Thyroid gland (tissue), 4 donors: Measurements from ENCODE around the gene HIVEP2.

Experiments
- POLR2A ChIP-seq, 2 donors: fragments of 450-650 bp; IDR thresholded peaks; one replicate each; pipeline ENCODE4 v1.6.1; 2017; ENCODE audit warnings: antibody characterized with exemption in 2 of 2, mild to moderate bottlenecking in 2 of 2, moderate library complexity in 1 of 2
- TF ChIP-seq, protein P1 (sequence below), 6 experiments: fragments of 200-600 bp in 3 of 6; fragments of 450-650 bp in 3 of 6; sonication (generic) in 3 of 6; IDR thresholded peaks; one replicate each; pipeline ENCODE4 v1.5.1; 2016 to 2019; ENCODE audit warnings: antibody characterized with exemption in 6 of 6, mild to moderate bottlenecking in 2 of 6, inconsistent platforms in 1 of 6, moderate library complexity in 1 of 6

DNA sequence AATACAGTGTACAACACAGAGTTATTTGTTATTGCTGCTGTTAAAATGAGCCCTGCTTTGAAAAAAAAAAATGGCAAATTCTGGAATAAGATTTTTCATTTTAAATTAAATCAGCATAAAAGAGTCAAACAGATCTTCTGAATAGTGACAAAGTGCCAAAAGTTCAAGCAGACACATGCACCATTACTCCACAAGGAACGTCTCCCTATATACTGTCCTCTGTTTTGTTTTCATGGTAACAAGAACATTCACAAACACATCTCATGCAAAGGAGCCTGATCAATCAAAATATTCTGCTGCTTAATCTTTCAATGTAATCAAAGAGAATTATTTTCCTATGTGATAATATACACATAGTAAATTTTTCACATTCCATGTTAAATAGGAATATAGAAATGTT, 2.7 kb downstream of the HIVEP2 start:
- TF ChIP-seq, protein P1, sequence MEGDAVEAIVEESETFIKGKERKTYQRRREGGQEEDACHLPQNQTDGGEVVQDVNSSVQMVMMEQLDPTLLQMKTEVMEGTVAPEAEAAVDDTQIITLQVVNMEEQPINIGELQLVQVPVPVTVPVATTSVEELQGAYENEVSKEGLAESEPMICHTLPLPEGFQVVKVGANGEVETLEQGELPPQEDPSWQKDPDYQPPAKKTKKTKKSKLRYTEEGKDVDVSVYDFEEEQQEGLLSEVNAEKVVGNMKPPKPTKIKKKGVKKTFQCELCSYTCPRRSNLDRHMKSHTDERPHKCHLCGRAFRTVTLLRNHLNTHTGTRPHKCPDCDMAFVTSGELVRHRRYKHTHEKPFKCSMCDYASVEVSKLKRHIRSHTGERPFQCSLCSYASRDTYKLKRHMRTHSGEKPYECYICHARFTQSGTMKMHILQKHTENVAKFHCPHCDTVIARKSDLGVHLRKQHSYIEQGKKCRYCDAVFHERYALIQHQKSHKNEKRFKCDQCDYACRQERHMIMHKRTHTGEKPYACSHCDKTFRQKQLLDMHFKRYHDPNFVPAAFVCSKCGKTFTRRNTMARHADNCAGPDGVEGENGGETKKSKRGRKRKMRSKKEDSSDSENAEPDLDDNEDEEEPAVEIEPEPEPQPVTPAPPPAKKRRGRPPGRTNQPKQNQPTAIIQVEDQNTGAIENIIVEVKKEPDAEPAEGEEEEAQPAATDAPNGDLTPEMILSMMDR (IDR thresholded peaks at IDR 0.05), result no peak
- TF ChIP-seq POLR2A (IDR thresholded peaks at IDR 0.05), result no peak
